Activated CD4-positive, alpha-beta T cell treated with anti-CD3 and anti-CD28 coated beads, Interleukin-2, amount 50 U/mL, for 1 hour (primary cell): ENCODE results near the gene ZNF618.

Source experiments
- DNase-seq: peaks from one replicate; pipeline ENCODE4 v3.0.0-alpha.2; 2020

Gene ZNF618

DNA sequence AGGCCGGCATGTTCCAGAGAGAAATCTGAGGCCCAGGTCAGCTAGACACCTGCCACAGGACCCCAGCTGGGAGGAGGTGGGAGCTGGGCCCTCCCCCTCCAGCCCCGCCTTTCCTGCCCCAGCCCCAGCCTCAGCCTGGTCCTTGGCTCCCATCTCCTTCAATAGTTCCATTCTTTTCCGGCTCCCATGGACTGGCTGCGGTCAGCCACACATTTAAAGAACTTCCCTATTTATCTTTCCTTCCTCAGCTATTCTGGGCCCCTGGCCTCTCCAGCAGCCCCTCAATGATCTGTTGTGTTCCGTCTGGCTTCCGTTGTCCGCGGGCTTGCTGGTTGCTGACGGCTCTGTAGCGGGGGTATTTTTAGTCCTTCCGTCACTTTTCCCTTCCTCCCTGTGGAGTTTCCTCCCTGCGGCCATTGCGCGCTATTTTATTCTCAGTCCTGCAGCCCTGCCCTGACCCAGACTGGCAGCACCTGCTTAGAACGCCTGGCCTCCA is 128.2 kb downstream of the ZNF618 start:
- no peak for DNase-seq

DNA sequence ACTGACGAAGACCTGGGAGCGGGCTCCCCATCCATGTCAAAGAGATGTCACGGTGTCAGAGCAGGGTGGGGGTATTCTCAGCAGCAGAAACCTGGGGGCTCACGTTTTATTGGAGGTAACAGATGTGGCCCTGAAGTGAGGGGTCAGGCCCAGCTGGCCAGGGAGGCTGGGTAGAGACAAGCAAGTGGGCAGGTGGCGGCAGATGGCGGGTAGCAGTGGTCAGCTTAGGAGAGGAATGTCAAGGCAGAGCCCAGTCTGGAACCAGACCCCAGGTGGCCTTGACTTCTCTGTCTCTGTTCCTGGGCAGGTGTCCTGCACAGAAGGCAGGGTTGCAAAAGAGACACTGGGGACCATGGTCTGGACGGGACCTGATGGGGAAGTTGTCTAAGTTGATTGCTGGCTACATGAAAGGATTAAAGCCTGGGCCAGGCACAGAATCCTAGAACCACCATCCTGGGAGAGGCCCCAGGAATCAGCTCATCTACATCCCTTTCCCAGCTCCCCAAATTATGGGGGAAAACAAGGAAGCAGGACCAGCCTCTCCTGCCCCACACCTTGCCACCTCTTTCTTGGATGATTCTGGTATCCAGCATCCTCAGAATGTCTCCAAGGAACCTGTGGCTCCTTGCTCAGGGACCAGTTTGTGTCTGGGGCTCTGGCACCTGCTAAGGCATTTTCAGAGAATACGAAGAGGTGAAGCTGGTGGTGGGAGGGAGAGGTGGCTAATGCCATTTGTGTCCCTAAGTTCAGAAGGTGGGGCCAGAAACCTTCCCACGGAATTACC is 129.5 kb downstream of the ZNF618 start:
- no peak for DNase-seq

DNA sequence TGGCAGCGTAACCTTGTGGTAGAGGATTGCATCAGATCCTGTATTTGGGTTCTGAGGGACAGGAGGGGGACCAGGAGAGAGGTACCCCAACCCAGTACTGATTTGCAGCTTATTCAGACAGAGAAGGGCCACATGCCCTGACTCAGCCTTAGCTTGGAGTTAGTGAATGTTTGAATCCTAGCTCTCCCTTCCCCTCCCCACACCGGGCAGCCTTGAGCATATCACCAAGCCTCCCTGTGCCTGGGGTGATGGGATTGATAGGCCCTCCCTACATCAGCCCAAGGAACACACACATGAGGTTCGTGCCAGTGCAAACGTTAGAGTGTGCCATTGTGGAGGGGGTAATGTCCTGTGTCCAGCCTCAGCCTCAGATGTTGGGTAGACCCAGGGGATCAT is 130.0 kb downstream of the ZNF618 start:
- DNase-seq: no peak

DNA sequence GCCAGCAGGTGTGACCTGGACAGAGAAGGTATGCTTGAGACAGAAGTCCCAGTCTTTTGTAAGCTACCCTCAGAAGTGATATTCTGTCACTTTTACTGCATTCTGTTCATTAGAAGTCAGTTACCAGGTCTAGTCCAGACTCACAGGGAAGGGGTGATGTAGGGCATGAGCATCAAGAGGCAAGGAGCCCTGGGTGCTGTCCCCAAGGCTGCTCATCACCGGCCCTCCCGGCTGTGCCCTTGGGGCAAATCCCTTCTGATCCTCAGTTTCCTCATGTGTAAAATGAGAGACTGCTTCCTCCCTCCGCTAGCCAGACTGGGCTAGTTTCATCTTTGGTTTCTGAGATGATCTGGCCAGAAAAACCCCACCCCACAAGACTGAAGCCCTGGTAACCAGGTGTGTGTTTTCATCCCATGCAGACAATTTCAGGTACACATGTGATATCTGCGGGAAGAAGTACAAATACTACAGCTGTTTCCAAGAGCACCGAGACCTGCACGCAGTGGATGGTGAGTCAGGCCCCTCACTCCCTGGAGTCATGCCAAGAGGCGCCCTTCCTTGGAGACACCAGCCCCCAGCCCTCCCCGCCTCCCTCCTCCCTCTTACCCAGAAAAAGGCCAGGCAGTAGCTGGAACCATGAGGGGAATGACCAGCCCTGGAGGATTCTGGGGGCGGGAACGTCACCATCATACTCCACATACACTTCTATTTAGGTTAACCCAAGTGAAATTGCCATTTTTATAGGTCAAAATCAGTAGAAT is 131.0 kb downstream of the ZNF618 start:
- no peak for DNase-seq

DNA sequence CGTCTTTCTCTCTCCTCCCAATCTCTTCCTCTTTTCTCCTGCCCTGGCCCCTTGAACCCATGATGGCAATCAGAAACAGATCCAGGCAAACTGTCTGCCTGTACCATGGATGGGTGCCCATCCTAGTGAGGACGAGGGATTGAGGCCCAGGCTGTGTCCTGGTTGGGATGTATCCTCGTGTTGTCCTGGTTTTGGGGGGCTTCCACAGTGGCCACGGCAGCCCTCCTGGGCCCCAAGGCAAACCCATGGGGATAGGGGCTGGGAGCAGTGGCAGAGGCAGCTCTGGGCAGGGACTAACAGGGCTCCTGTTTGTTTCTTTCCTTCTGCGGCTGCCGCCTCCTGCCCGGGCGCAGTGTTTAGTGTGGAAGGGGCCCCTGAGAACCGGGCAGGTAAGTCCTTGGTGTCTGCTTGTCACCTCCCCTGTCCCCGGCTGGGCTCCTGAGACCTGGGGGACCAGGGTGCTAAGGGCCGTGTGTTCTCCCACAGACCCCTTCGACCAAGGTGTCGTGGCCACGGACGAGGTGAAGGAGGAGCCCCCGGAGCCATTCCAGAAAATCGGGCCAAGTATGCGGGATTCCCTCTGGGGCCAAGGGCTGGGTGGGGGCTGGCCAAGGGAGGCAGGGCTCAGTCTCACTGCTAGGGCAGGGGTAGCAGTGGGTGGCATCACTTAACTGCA is 132.0 kb downstream of the ZNF618 start:
- DNase-seq: no peak

DNA sequence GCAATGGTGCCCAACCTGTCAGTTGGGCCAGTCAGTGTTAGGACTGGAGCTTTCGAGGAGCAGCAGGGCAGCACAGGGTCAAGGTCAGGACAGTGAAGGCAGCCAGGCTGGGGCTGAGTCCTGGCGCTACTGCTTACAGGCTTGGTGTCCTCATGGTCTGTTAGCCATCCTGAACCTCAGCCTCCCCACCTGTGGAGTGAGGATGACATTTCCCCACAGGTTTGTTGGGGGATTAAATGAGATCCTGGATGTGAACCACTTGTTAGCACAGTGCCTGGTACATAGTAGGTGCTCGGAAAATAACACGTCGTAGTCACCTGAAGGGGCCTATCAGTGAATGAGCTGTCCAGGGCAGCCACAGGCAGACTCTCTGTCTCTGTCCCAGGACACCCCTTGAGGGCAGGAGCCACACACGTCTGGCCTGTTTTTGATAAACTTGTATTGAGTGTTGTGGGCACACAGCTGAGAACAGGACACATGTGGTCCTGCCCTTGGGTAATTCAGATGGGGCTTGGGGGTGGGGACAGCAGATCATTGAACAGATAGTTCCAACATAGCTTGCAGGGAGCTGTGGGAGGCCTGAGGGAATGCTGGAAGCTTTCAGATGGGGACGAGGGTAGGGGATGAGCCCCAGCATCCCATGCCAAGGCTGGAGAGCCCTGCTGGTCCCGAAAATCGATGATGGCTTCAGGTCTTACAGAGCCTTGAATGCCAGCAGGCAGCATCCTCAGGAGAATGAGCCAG is 132.7 kb downstream of the ZNF618 start:
- no peak for DNase-seq

DNA sequence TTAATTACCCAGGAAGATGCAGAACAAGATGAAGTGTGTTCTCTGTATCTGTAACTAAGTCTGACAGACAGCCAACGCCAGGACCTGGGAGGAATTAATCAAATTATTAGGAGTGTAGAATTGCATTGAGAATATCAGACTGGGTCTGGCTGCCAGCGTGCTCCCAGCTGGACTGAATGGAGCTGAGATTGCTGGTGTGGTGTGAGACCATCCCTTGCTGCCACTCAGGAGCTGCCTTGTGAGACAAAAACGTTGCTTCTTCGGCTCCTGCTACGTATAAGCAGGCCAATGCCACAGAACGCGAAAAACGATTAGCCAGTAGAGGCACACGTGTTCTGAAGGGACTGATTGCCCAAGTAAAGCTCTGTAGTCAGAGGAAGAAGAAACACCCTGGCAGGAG is 135.2 kb downstream of the ZNF618 start:
- no peak for DNase-seq

DNA sequence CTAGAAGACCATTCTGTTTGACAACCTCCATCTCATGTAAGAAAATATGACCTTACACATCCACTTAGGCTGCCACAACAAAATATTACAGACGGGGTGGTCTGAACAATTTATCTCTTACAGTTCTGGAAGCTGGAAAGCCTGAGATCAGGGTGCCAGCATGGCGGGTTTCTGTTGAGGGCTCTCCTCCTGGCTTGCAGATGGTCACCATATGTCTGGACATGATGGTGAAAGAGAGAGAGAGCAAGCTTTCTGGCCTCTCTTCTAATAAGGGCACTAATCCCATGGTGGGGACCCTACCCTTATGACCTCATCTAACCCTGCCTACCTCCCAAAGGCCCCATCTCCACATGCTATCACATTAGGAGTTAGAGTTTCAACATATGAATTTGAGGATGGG is 136.0 kb downstream of the ZNF618 start:
- no peak for DNase-seq

DNA sequence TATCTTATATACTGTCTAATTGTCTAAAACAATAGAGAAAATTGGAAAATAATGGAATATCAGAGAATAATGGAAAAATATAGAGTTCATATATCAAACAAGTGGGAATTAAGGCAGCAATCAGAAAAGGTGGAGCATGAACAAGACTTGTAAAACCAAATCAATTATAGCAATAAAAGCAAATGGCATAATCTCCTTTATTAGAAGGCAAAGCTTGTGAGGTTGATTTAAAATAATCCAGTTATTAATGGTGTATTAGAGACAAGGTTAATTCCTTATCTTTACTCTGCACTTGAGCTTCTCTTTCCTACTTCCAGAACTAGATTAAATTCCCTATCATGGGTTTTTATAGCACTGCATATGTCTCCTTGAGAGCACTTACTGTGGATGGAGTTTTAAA is 137.9 kb downstream of the ZNF618 start:
- no peak for DNase-seq

DNA sequence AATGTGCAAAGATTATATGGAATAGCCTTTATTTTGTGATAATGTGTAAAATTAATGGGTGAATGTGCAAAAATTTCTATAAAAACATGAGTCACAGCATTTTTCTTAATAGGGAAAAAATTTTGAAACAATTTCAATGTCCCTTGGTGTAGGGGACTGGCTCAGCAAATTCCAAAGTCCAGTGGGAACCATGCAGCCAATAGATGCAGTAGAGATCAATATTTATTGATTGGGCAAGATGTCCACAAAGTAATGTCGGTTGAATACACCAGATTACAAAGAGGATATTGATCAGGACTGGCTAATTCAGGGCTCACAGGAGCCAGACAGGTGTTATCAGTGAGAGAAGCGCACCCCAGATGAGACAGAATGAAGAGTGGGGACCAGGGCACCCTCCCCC is 139.5 kb downstream of the ZNF618 start:
- no peak for DNase-seq

DNA sequence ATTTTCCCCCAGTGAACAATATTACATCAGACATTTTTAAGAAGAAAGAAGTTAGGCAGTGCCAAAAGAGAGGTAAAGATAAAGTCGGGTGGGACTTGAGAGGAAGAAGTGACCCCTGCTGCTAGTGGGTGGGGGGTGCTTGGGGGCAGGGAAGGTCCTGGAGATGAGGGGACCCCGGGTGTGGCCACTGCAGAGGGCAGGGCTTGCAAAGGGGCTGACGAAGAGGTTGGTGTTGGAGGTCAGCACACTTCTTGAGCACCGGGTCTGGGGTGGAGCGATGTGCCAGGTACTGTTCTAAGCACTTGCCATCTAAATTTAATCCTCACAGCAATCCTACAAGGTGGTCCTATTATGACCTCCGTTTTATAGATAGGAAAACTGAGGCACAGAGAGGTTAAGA is 140.0 kb downstream of the ZNF618 start:
- no peak for DNase-seq

DNA sequence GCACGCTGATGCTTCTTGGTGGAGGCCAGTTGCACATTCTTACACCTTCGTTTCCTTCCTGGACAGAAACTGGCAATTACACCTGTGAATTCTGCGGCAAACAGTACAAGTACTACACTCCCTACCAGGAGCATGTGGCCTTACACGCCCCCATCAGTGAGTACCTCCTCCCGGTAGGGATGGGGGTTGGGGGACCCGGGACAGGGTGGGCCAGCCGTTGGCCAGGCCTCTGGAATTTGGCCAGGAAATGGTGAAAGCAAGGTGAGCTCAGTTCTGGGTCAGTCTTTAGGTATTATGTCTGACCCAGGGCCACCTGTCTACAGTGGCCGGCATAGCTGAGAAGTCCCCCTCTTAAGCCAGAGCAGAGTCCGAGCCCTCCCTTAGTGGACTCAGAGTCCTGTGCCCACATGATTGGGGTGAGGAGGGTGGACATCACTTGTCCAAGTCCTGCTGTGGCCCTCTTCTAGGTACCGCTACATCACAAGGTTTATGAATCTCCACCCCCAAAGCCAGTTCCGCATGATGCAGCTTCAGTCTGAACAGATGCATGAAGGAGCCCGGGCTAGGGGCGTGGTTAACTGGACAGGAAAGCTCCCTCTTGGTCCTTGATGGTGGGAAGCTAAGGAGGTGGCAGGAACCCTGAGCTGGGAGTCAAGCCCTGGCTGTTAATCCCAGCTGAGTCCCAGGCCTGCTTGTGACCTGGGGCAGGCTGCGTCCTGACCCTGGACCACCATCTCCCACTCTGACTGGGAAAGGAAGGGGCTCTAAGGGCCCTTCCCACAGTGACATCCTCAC is 140.7 kb downstream of the ZNF618 start:
- no peak for DNase-seq

DNA sequence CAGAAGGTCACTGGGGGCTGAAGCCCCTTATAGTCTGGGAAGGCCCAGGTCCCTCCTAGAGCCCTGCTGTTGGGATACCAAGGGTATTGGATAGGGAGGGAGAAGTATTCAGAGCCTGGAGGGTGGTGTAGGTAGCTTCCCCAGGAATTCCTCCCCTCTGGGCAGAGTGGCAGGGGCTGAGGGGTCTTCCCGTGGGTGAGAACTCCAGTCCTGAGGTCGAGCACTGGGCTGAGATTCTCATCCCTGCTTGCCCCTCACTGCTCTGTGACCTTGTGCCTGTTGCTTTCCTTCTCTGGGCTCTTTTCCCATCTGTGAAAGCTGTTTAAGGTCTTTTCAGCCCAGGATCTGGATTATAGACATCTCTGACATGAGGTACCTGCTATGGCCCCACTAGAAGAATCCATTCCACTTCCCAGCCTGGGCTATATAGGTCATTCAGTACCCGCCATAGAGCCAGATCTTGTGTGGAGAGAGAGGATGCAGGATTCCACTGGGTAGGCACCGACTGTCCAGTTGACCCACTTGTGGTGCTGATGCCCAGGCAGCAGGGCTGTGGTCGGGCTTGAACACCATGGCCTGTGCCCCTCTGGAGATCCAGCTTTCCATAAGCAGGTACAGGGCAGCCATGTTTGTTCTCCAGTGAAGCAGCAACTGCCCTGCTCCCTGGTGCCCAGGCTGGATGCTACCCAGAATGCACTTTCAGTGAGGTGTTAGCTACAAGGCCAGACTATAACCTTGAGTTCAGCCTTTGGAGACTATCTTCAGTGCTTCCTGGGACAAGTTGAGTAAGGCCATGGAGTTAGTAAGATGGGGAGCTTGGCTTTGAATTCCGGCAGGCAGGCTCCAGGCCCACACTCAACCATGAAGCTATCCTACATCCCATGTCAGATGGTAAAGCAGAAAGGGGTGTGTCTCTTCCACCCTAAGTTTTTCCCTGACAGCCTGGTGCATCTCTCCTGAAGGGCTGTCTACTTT is 141.9 kb downstream of the ZNF618 start:
- DNase-seq: no peak

DNA sequence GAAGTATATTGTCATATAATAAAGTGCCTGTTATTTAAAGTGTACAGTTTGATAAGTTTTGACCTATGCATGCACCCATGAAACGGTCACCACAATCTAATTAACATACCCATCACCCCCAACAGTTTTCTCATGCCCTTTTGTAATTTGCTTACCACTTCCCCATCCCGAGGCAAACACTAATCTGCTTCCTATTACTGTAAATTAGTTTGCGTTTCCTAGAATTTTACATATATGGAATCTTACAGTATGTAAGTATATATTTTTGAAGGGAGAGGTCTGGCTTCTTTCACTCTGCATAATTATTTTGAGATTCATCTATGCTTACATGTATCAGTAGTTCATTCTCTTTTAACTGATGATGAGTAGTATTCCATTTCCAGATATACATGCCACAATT is 145.5 kb downstream of the ZNF618 start:
- no peak for DNase-seq

DNA sequence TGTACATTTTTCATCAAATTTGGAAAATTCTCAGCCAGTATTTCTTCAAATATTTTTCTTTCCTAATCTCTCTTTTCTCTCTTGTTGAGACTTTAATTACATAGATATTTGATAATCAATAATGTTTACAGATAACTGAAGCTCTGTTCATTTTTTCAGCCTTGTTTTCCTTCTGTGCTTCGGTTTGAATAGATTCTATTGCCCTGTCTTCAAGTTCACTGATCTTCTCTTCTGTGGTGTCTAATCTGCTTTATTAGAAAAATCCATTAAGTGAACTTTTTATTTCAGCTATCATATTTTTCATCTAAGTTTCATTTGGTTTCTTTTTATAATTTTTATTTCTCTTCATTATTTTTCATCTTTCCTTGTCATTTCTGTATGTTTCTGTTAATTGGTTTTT is 147.9 kb downstream of the ZNF618 start:
- DNase-seq: no peak

DNA sequence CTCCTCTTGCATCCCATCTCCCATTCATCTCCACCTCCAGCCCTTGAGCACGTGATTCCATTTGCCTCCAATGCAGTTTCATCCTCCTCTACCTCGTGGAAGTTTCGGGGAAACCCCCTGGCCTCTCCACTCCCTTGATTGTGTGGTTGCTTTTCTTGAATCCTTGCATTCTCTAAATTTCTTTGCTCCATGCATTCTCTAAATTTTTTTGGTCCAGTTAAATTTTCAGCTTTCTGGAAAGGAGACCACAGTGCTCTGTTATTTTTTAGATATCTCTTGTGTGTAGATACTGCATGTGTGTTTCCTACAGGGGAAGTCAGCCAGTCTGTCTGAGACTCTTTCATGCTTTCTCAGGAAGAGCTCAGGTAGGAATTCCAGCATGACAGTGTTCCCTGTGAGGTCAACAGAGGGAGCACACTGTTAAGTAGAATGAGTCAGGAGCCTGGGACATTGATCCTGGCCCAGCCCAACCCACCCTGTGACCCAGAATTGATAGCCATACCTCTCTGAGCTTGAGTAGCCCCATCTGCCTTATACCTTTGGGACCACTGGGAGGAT is 149.2 kb downstream of the ZNF618 start:
- no peak for DNase-seq

DNA sequence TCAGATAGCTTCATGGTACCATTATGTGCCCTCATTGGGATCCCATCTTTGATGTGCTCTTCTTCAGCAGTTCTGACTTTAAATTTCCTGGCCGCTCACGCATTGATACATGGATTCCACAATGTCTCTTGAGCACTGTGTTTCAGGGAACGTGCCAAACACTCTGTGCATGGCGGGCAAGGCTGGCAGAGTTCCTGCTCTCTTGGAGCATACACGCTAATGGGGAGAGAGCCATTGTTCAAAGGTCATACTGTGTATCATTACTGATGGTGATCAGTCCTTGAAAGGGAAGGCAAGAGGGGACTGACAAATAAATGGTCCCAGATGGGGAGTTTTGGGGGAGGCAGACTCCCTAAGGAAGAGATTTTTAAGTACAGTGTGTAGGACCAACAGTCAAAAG is 149.7 kb downstream of the ZNF618 start:
- DNase-seq: no peak

DNA sequence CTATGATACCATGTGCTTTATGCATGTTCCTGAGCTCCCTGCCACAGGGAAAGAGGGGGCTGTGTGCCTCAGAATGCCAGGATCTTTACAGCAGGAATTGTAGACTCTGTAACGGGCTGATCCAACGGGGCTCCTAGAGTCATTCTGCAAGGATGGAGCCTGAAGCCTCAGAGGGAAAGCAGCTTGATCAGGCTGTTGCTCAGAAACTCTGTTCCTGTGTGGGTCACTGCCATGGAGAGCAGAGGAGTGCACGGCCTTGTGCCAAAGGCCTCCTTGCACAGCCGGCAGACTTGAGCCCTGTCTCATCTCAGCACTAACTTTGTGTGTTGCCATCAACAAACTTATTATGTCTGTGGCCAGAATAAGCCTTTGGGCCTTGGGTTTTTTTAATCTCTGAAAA is 150.2 kb downstream of the ZNF618 start:
- DNase-seq: no peak

DNA sequence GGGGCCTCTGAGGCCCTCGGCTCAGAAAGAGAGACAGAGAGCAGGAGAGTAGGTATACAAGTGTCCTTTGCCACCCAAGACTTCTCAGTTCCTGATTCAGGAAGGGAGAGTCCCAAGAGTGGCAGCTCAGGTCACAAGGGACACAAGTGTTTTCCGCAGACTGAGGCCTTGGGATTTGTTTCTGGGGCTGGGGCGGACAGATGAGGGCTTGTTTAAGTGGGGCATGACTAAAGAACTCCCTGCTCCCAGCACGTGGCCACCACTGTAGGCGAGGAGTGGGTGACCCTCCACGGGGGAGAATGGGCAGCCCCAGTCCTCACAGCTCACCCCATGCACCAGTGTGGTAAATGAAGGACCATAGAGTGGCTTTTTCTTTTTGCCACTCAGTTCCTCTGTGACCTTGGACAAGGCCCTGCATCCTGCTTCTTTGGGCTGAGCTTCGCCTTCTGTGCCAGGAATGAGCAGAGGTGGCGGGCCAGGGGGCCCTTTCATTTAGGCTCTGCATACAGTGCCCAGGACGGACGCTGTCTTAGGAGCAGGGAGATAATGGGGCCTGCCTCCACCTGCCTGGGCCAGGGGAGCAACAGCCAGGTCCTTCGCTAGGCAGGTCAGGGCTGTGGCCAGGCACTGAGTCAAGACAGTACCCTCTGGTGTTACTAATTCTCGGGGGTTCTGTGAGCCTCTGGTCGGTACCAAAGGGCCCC is 151.2 kb downstream of the ZNF618 start:
- no peak for DNase-seq

DNA sequence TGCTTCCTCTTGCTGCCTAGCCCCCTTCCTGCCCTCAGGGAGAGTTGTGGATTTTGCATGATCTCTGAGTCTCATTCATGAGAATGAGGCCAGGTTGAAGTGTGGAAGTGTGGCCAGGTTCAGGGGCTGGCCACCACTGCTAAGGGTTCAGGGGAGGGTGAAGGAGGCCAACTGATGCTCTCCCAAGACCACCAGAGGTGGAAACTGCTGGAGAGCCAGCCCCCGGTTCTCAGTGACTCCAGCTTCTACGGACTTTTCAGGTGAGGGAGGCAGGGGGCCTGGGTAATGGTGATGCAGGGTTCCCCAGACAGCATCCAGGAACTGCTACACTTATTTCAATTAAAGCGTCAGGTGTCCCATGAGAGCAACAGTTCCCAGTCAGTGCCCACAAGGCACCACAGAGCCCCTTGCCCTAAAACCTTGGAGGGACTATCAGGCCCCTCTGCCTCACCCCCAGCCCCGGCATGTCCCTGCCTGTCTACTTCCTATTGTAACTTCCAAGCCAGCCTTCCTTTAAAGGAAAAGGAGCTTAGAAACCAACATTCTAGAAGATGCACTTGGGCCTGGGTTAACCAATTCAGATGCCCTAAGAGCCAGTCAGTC is 151.9 kb downstream of the ZNF618 start:
- DNase-seq: no peak
